HG02588 (cell line): ENCODE results near the gene TUFM.
"Not testable (repeated sequence)": the region's sequence is repeated elsewhere in the genome, so short reads cannot be mapped to it uniquely, and the experiment has no call there.

Source experiments
- ATAC-seq: cut with Tn5 transposase; IDR thresholded peaks from one replicate; pipeline ENCODE4 v1.9.1; 2021; ENCODE audit warnings: mild to moderate bottlenecking, moderate library complexity; ENCODE audit not compliant: unreplicated experiment

TUFM gene

GRCh38 chr16:28807445-28808120, 38.6 kb downstream of the TUFM start:
- not testable (repeated sequence) for ATAC-seq

DNA sequence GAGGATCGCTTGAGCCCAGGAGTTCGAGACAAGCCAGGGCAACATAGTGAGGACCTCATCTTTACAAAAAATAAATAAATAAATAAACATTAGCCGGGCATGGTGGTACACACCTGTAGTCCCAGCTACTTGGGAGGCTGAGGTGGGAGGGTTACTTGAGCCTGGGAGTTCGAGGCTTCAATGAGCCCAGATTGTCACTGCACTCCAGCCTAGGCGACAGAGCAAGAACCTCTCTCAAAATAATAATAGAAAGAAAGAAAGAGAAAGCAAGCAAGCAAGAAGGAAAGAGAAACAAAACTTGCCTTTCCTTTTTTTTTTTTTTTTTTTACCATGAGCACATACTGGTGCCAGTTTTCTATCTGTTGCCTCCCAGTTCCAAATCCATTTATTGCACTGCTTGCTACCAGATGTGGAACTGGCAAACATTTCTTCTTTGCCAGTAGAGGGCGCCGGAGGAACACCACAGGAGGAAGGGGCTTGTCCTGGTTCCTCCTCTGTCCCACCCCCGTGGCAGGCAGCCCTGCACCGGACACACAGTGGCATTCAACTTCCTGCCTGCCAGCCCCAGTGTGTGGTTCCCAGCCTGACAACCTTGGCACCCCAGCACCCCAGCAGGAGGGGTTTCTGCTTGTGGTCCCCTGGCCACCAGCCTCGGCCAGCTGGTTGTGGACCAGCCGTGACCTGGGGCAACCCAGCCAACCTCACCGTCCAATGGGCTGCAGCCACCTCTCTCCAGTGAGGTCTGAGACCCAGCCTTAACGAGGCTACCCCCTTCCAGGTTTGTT, 43.7 kb downstream of the TUFM start:
- ATAC-seq, result not testable (repeated sequence)
